ENCODE data around the gene ADGRF4. TPM values are rescaled to one million over a fixed set of nuclear protein-coding genes. Genes with fewer than 3 reads are reported as not detected.
"Not testable (repeated sequence)": the region's sequence is repeated elsewhere in the genome, so short reads cannot be mapped to it uniquely, and the experiment has no call there.

The ADGRF4 gene
- polyA plus RNA-seq, 1 experiment, result 0.04 TPM

- no peak for DNase-seq (ENCODE audit: low read depth)
- ChIA-PET CTCF (no interaction called here), POLR2A (no interaction called here)
- no peaks in the 10 kb centered on the region for H3K27me3 ChIP-seq (ENCODE audit: control insufficient read depth, insufficient read depth, low read length)
- TF ChIP-seq CTCF (IDR thresholded peaks at IDR 0.05; ENCODE audit: insufficient read depth, low read depth, low read length), result no peak
- no peak overlapping the region for H3K4me3 ChIP-seq (ENCODE audit: low read depth, low read length)
- no peaks in the 10 kb centered on the region for H3K36me3 ChIP-seq (ENCODE audit: control insufficient read depth, insufficient read depth, low read length)
Observed at GRCh38 chr6:47737406-47737805, 39.0 kb downstream of the ADGRF4 start.

- Histone ChIP-seq H3K4me3 (ENCODE audit: low read depth, low read length) (no peak overlapping the region), H3K36me3 (ENCODE audit: control insufficient read depth, insufficient read depth, low read length) (no peaks in the 10 kb centered on the region), H3K27me3 (ENCODE audit: control insufficient read depth, insufficient read depth, low read length) (no peaks in the 10 kb centered on the region)
- ChIA-PET POLR2A (no interaction called here), CTCF (no interaction called here)
- no peak for TF ChIP-seq CTCF (IDR thresholded peaks at IDR 0.05; ENCODE audit: insufficient read depth, low read depth, low read length)
- DNase-seq (ENCODE audit: low read depth), result no peak
Observed at GRCh38 chr6:47740714-47741113, 42.3 kb downstream of the ADGRF4 start.

- DNase-seq (ENCODE audit: low read depth), result no peak
- POLR2A ChIA-PET, result no interaction called here
- no peak for TF ChIP-seq CTCF (IDR thresholded peaks at IDR 0.05; ENCODE audit: insufficient read depth, low read depth, low read length)
- no peak overlapping the region for H3K4me3 ChIP-seq (ENCODE audit: low read depth, low read length)
- no peaks in the 10 kb centered on the region for H3K36me3 ChIP-seq (ENCODE audit: control insufficient read depth, insufficient read depth, low read length)
- CTCF ChIA-PET, result no interaction called here
- H3K27me3 ChIP-seq (ENCODE audit: control insufficient read depth, insufficient read depth, low read length), result no peaks in the 10 kb centered on the region
Observed at GRCh38 chr6:47741807-47742206, 43.4 kb downstream of the ADGRF4 start.

GRCh38 chr6:47743744-47744143 is 45.4 kb downstream of the ADGRF4 start:
- DNase-seq (ENCODE audit: low read depth), result no peak

GRCh38 chr6:47745269-47745668 is 46.9 kb downstream of the ADGRF4 start:
- POLR2A ChIA-PET; H3K4me3 ChIP-seq (ENCODE audit: low read depth, low read length); H3K27me3 ChIP-seq (ENCODE audit: control insufficient read depth, insufficient read depth, low read length); DNase-seq (ENCODE audit: low read depth); H3K36me3 ChIP-seq (ENCODE audit: control insufficient read depth, insufficient read depth, low read length); CTCF ChIA-PET: not testable (repeated sequence)

More at GRCh38 chr6:47743744-47744143, 45.4 kb downstream of the ADGRF4 start:
- POLR2A ChIA-PET, result no interaction called here
- no peak for TF ChIP-seq CTCF (IDR thresholded peaks at IDR 0.05; ENCODE audit: insufficient read depth, low read depth, low read length)
- CTCF ChIA-PET, result no interaction called here
- no peak overlapping the region for H3K4me3 ChIP-seq (ENCODE audit: low read depth, low read length)
- no peaks in the 10 kb centered on the region for H3K27me3 ChIP-seq (ENCODE audit: control insufficient read depth, insufficient read depth, low read length)
- no peaks in the 10 kb centered on the region for H3K36me3 ChIP-seq (ENCODE audit: control insufficient read depth, insufficient read depth, low read length)

GRCh38 chr6:47749757-47750156 is 51.4 kb downstream of the ADGRF4 start:
- ChIA-PET POLR2A (no interaction called here), CTCF (no interaction called here)
- Histone ChIP-seq H3K27me3 (ENCODE audit: control insufficient read depth, insufficient read depth, low read length) (no peaks in the 10 kb centered on the region), H3K4me3 (ENCODE audit: low read depth, low read length) (no peak overlapping the region), H3K36me3 (ENCODE audit: control insufficient read depth, insufficient read depth, low read length) (no peaks in the 10 kb centered on the region)
- no peak for TF ChIP-seq CTCF (IDR thresholded peaks at IDR 0.05; ENCODE audit: insufficient read depth, low read depth, low read length)
- no peak for DNase-seq (ENCODE audit: low read depth)

All from BJ (cell line).